Right lobe of liver (tissue), 6 donors: ENCODE results near the gene CASP5. TPM values are rescaled to one million over a fixed set of nuclear protein-coding genes. Genes with fewer than 3 reads are reported as not detected.

Experiments used
- ATAC-seq, 4 donors: fragments of 200-7000 bp; cut with Tn5 transposase; one replicate each; pipeline ENCODE4 v1.9.1; 2020; ENCODE audit warnings: mild to moderate bottlenecking in 4 of 4, moderate library complexity in 4 of 4
- DNase-seq, 3 donors: peaks; one replicate each; pipeline ENCODE4 v3.0.0-alpha.2; 2020
- H3K27ac ChIP-seq, 3 donors: fragments of 200-600 bp; one replicate each; pipeline ENCODE4 v1.8.0; 2022
- H3K27me3 ChIP-seq, 2 donors: fragments of 200-600 bp; one replicate each; pipeline ENCODE4 v1.8.0; 2022
- H3K36me3 ChIP-seq, 4 donors: fragments of 200-600 bp; sonication (generic) in 1 of 4; one replicate each; pipeline versions ENCODE4 v1.5.1 to v1.8.0; 2017 to 2022; ENCODE audit warnings: control low read depth in 1 of 4
- H3K4me1 ChIP-seq, 4 donors: fragments of 200-600 bp; sonication (generic) in 1 of 4; one replicate each; pipeline versions ENCODE4 v1.5.1 to v1.8.0; 2017 to 2022; ENCODE audit warnings: control low read depth in 1 of 4
- H3K4me3 ChIP-seq, 3 donors: fragments of 200-600 bp; one replicate each; pipeline ENCODE4 v1.8.0; 2022
- H3K9me3 ChIP-seq, 4 donors: fragments of 200-600 bp; sonication (generic) in 1 of 4; one replicate each; pipeline versions ENCODE4 v1.5.1 to v1.8.0; 2017 to 2022; ENCODE audit warnings: control low read depth in 1 of 4
- CTCF ChIP-seq, 4 donors: fragments of 200-600 bp in 3 of 4; fragments of 450-650 bp in 1 of 4; IDR thresholded peaks; one replicate each; pipeline versions ENCODE4 v1.5.1 to v1.8.0; 2016 to 2022; ENCODE audit warnings: antibody characterized with exemption in 4 of 4, mild to moderate bottlenecking in 2 of 4
- POLR2A ChIP-seq: fragments of 450-650 bp; IDR thresholded peaks from one replicate; pipeline ENCODE4 v1.6.1; 2017; ENCODE audit warnings: antibody characterized with exemption, mild to moderate bottlenecking
- WGBS: methylation state at CpG from one replicate; pipeline ENCODE4 v1.1.6; 2018; ENCODE audit warnings: low coverage, low lambda C conversion rate; ENCODE audit not compliant: insufficient coverage; ENCODE audit errors: missing lambda C conversion rate; 5-methylcytosine and 5-hydroxymethylcytosine counted together
- intact Hi-C, 2 donors: fragments of 100-400 bp; cut with DNase I; formaldehyde crosslinking; loops; one replicate each; pipeline versions ENCODE4 v1.11.2 to v1.14.1; 2022
- total RNA-seq, 6 experiments: library from RNA; depleted of rRNA in 2 of 6; stranded (reverse); fragments of >200 nt in 2 of 6; fragmentation: NEBNext Ultra II Directional in 3 of 6; extraction: Animal tissue kit (Norgen Biotek cat#: 25700) in 3 of 6; gene quantifications; one replicate each; pipeline versions ENCODE4 v1.1.0 to v1.2.4, GENCODE V29; 2016 to 2023
- donor health status: DM: no; HTN: yes; CAD: no.
- donor health status: DM: no; HTN: no; CAD: no.
- donor health status: DM: no; HTN: no; CAD: no.
- donor health status: DM: no; HTN: yes; CAD: no.
- donor health status: DM: no; HTN: yes; CAD: no.

Gene CASP5
- total RNA-seq, 6 experiments from 2014 or later, result 0.27 to 0.50 (median 0.35) TPM; not detected in 3

- Histone ChIP-seq H3K4me1 (no peaks in the 10 kb centered on the region), H3K4me3 (no peak overlapping the region), H3K27ac (no peak overlapping the region), H3K9me3 (no peaks in the 10 kb centered on the region), H3K36me3 (no peaks in the 10 kb centered on the region), H3K27me3 (no peaks in the 10 kb centered on the region)
- DNase-seq, result no peak
- TF ChIP-seq POLR2A, result no peak
- TF ChIP-seq CTCF (IDR thresholded peaks at IDR 0.05), result no peak
- no peak for ATAC-seq
- 21% methylated on average over 4 of the region's 4 CpGs for WGBS
- intact Hi-C loops, result no loop called here
These were observed 34.5 kb upstream of the CASP5 start for GRCh38 chr11:105057432-105057831.

- Histone ChIP-seq H3K27me3 (no peaks in the 10 kb centered on the region), H3K4me1 (no peaks in the 10 kb centered on the region), H3K27ac (no peak overlapping the region), H3K36me3 (no peaks in the 10 kb centered on the region), H3K4me3 (no peak overlapping the region), H3K9me3 (no peaks in the 10 kb centered on the region)
- 71% methylated on average over 1 of the region's 1 CpG for WGBS
- intact Hi-C loops, result no loop called here
- DNase-seq (no peak), ATAC-seq (no peak)
- TF ChIP-seq CTCF (IDR thresholded peaks at IDR 0.05) (no peak), POLR2A (no peak)
These were observed 33.5 kb upstream of the CASP5 start for GRCh38 chr11:105056446-105056845.

- DNase-seq (no peak), ATAC-seq (no peak)
- 66% methylated on average over 2 of the region's 2 CpGs for WGBS
- Histone ChIP-seq H3K27me3 (no peaks in the 10 kb centered on the region), H3K4me1 (no peaks in the 10 kb centered on the region), H3K4me3 (no peak overlapping the region), H3K36me3 (no peaks in the 10 kb centered on the region), H3K27ac (no peak overlapping the region), H3K9me3 (no peaks in the 10 kb centered on the region)
- intact Hi-C loops, result no loop called here
- TF ChIP-seq POLR2A, result no peak
- no peak for TF ChIP-seq CTCF (IDR thresholded peaks at IDR 0.05)
These were observed 31.9 kb upstream of the CASP5 start for GRCh38 chr11:105054723-105055493.

- ATAC-seq, result no peak
- Histone ChIP-seq H3K4me3 (no peak overlapping the region), H3K36me3 (no peaks in the 10 kb centered on the region), H3K4me1 (no peaks in the 10 kb centered on the region), H3K27me3 (no peaks in the 10 kb centered on the region), H3K27ac (no peak overlapping the region), H3K9me3 (no peaks in the 10 kb centered on the region)
- 64% methylated on average over 3 of the region's 3 CpGs for WGBS
- intact Hi-C loops, result no loop called here
- DNase-seq, result no peak
- TF ChIP-seq POLR2A (no peak), CTCF (IDR thresholded peaks at IDR 0.05) (no peak)
These were observed 29.5 kb upstream of the CASP5 start for GRCh38 chr11:105052487-105052886.
